ENCODE data around the gene PTGES3L. TPM values are rescaled to one million over a fixed set of nuclear protein-coding genes. Genes with fewer than 3 reads are reported as not detected.

The PTGES3L gene
- polyA plus RNA-seq, 1 of the 3 experiments (the other 2 are of a cell fraction) = 1.4 TPM

- Histone ChIP-seq H3K4me2 (no peak overlapping the region), H3K27me3 (ENCODE audit: insufficient read depth) (no peaks in the 10 kb centered on the region), H3K9me2 (no peaks in the 10 kb centered on the region), H3K9ac (no peak overlapping the region), H2AFZ (ENCODE audit: low read depth) (no peak overlapping the region), H3K4me3 (ENCODE audit: low read depth in 2 of 2, low read length in 1 of 2) (no peak overlapping the region), H3K27ac (ENCODE audit: low read depth in 2 of 2, low read length in 1 of 2) (no peak overlapping the region), H3K79me2 (ENCODE audit: insufficient read depth) (no peaks in the 10 kb centered on the region), H3K4me1 (ENCODE audit: control insufficient read depth in 1 of 2, insufficient read depth in 2 of 2, low read depth in 1 of 2, low read length in 1 of 2) (no peaks in the 10 kb centered on the region; a peak in 1 of 4 replicates), H4K20me1 (ENCODE audit: insufficient read depth) (no peaks in the 10 kb centered on the region), H3K36me3 (replicated peaks in 1 of 2; ENCODE audit: control insufficient read depth in 1 of 2, insufficient read depth in 2 of 2, low read length in 1 of 2) (peaks cover 3 to 17% of the 10 kb centered on the region in 2 experiments), H3K9me3 (no peaks in the 10 kb centered on the region), H3F3A (replicated peaks; ENCODE audit: insufficient read depth) (peaks cover 2% of the 10 kb centered on the region)
- TF ChIP-seq USF1 (IDR thresholded peaks at IDR 0.05; ENCODE audit: borderline replicate concordance, low read depth) (no peak), TEAD4 (IDR thresholded peaks at IDR 0.05; ENCODE audit: borderline replicate concordance, insufficient read depth) (no peak)
- TF ChIP-seq, protein P1, sequence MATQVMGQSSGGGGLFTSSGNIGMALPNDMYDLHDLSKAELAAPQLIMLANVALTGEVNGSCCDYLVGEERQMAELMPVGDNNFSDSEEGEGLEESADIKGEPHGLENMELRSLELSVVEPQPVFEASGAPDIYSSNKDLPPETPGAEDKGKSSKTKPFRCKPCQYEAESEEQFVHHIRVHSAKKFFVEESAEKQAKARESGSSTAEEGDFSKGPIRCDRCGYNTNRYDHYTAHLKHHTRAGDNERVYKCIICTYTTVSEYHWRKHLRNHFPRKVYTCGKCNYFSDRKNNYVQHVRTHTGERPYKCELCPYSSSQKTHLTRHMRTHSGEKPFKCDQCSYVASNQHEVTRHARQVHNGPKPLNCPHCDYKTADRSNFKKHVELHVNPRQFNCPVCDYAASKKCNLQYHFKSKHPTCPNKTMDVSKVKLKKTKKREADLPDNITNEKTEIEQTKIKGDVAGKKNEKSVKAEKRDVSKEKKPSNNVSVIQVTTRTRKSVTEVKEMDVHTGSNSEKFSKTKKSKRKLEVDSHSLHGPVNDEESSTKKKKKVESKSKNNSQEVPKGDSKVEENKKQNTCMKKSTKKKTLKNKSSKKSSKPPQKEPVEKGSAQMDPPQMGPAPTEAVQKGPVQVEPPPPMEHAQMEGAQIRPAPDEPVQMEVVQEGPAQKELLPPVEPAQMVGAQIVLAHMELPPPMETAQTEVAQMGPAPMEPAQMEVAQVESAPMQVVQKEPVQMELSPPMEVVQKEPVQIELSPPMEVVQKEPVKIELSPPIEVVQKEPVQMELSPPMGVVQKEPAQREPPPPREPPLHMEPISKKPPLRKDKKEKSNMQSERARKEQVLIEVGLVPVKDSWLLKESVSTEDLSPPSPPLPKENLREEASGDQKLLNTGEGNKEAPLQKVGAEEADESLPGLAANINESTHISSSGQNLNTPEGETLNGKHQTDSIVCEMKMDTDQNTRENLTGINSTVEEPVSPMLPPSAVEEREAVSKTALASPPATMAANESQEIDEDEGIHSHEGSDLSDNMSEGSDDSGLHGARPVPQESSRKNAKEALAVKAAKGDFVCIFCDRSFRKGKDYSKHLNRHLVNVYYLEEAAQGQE (IDR thresholded peaks at IDR 0.05; ENCODE audit: low read depth, low read length) = no peak
- DNase-seq = no peak
- ChIA-PET POLR2A (interaction anchor here (3.3 kb wide), 1 partner anchor 13 kb away, joined by 17 read pairs; the partner anchor contains the start of gene RPL27), CTCF (interaction anchor here (1.0 kb wide), 1 partner anchor 14 kb away, joined by 3 read pairs; the partner anchor contains the start of gene RPL27)
- 93% methylated on average over 15 of the region's 15 CpGs for WGBS (ENCODE audit: low lambda C conversion rate)
Observed at GRCh38 chr17:43011728-43012472, 32.0 kb upstream of the PTGES3L start.

DNA sequence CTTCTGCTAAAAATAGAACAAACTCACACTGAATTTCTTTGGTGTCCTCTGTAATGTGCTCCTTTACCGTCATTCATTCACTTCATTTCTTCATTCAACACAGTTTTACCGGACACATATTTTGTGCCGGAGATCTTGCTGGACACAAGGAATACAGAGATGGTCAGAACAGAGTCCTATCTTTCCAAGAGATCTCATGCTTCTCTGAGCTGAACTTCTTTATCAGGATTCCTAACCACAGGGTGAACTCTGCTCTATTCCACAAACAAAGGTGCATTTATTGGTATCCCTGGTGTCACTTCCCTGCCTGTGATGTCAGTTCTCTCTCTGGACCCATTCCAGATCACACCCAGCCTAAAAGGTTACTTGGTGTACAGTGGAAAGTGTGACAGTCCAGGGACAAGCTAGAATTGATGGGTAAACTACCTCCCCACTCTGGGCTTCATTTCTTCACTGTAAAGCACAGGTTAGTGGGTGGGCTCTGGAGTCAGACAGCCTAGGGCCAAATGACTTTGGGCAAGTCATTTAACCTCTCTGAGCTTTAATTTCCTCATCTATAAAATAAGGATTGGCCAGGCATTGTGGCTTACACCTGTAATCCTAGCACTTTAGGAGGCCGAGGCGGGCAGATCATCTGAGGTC is 30.9 kb upstream of the PTGES3L start:
- Histone ChIP-seq H2AFZ (ENCODE audit: low read depth) (no peak overlapping the region), H3K4me3 (ENCODE audit: low read depth in 2 of 2, low read length in 1 of 2) (no peak overlapping the region), H3K27me3 (ENCODE audit: insufficient read depth) (no peaks in the 10 kb centered on the region), H3K9me2 (no peaks in the 10 kb centered on the region), H4K20me1 (ENCODE audit: insufficient read depth) (no peaks in the 10 kb centered on the region), H3K27ac (ENCODE audit: low read depth in 2 of 2, low read length in 1 of 2) (no peak overlapping the region), H3K79me2 (ENCODE audit: insufficient read depth) (no peaks in the 10 kb centered on the region), H3K4me2 (no peak overlapping the region), H3K9ac (no peak overlapping the region), H3K9me3 (no peaks in the 10 kb centered on the region), H3K4me1 (ENCODE audit: control insufficient read depth in 1 of 2, insufficient read depth in 2 of 2, low read depth in 1 of 2, low read length in 1 of 2) (no peaks in the 10 kb centered on the region; a peak in 1 of 4 replicates), H3K36me3 (replicated peaks in 1 of 2; ENCODE audit: control insufficient read depth in 1 of 2, insufficient read depth in 2 of 2, low read length in 1 of 2) (peaks cover 0 to 9% of the 10 kb centered on the region in 2 experiments), H3F3A (replicated peaks; ENCODE audit: insufficient read depth) (peaks cover 9% of the 10 kb centered on the region)
- ChIA-PET POLR2A (interaction anchor here (1.1 to 3.3 kb wide), 2 partner anchors 12 to 350 kb away, joined by 4 to 17 read pairs; partner anchors contain the start of gene RPL27), CTCF (interaction anchor here (1.2 to 1.5 kb wide), 2 partner anchors 12 to 167 kb away, joined by 3 to 7 read pairs; partner anchors contain the start of gene RPL27)
- TF ChIP-seq RFX5 (IDR thresholded peaks at IDR 0.05; ENCODE audit: low read length) (no peak), JUND (IDR thresholded peaks at IDR 0.05) (no peak), POLR2AphosphoS5 (IDR thresholded peaks at IDR 0.05; ENCODE audit: low read depth, low read length) (no peak), TCF12 (IDR thresholded peaks at IDR 0.05) (no peak), SMC3 (IDR thresholded peaks at IDR 0.05; ENCODE audit: low read depth, low read length) (no peak)
- TF ChIP-seq, protein P2, sequence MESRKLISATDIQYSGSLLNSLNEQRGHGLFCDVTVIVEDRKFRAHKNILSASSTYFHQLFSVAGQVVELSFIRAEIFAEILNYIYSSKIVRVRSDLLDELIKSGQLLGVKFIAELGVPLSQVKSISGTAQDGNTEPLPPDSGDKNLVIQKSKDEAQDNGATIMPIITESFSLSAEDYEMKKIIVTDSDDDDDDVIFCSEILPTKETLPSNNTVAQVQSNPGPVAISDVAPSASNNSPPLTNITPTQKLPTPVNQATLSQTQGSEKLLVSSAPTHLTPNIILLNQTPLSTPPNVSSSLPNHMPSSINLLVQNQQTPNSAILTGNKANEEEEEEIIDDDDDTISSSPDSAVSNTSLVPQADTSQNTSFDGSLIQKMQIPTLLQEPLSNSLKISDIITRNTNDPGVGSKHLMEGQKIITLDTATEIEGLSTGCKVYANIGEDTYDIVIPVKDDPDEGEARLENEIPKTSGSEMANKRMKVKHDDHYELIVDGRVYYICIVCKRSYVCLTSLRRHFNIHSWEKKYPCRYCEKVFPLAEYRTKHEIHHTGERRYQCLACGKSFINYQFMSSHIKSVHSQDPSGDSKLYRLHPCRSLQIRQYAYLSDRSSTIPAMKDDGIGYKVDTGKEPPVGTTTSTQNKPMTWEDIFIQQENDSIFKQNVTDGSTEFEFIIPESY (IDR thresholded peaks at IDR 0.05; ENCODE audit: borderline replicate concordance, low read depth) = no peak
- WGBS (ENCODE audit: low lambda C conversion rate) = 91% methylated on average over 5 of the region's 5 CpGs
- no peak for DNase-seq
